Activated CD8-positive, alpha-beta memory T cell treated with anti-CD3 and anti-CD28 coated beads for 1 hour (primary cell): ENCODE data around the gene TMEM14A.
"Not testable (repeated sequence)": the region's sequence is repeated elsewhere in the genome, so short reads cannot be mapped to it uniquely, and the experiment has no call there.

ENCODE experiments used
- DNase-seq, 2 donors: peaks; one replicate each; pipeline ENCODE4 v3.0.0-alpha.2; 2020; ENCODE audit warnings: low read depth in 1 of 2; ENCODE audit errors: extremely low read depth in 1 of 2

The TMEM14A gene

DNA sequence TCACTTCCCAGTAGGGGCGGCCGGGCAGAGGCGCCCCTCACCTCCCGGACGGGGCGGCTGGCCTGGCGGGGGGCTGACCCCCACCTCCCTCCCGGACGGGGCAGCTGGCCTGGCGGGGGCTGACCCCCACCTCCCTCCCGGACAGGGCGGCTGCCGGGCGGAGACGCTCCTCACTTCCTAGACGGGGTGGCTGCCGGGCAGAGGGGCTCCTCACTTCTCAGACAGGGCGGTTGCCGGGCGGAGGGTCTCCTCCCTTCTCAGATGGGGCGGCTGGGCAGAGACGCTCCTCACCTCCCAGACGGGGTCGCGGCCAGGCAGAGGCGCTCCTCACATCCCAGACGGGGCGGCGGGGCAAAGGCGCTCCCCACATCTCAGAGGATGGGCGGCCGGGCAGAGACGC is 15.0 kb upstream of the TMEM14A start:
- not testable (repeated sequence) for DNase-seq

DNA sequence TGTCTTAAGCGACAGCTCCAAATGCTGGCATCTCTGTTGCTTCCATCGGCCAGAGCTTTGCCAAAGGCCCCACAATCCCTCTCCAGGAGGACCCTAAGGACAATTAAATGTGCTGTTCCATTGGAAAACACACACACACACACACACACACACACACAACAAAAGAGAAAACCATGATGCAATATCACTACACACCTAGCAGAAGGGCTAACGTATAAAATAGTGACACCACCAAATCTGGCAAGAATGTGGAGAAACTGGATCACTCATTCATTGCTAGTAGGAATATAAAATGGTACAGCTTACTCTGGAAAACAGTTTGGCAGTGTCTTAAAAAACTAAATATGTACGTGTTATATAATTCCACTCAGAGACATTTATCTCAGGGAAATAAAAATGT is 13.0 kb upstream of the TMEM14A start:
- DNase-seq = no peak

DNA sequence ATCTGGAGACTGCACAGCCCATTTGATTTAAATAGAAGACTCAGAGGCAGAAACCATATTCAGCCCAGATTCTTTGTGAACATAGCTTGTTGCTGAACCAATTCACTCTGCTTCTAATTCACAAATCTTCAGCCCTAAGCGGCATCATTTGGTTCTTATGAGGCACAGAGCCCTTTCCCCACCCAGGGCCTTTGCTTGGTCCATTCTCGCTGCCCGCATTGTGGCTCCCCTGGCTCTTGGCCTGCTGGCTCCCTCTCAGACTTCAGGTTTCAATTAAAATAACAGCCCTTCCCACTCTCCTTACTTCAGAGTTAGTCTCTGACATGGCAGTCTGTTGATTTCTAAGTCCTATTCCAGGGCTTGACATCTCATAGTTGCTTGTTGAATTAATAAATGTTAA is 9.4 kb upstream of the TMEM14A start:
- DNase-seq = no peak

DNA sequence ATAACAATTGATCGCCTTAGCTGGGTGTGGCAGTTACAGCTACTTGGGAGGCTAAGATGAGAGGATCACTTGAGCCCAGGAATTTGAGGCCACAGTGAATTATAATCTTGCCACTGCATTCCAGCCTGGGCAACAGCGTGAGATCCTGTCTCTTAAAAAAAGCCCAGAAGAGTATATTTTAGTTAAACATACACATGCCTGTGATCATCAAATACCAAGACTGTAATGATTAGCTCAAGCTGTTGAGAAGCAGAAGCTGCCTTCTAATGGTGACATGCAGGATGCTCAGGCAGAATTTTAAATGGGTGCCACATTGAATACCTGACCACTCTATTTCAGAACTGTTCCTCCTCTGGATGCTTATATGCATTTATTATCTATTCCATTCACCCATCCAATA is 8.9 kb upstream of the TMEM14A start:
- DNase-seq = no peak

DNA sequence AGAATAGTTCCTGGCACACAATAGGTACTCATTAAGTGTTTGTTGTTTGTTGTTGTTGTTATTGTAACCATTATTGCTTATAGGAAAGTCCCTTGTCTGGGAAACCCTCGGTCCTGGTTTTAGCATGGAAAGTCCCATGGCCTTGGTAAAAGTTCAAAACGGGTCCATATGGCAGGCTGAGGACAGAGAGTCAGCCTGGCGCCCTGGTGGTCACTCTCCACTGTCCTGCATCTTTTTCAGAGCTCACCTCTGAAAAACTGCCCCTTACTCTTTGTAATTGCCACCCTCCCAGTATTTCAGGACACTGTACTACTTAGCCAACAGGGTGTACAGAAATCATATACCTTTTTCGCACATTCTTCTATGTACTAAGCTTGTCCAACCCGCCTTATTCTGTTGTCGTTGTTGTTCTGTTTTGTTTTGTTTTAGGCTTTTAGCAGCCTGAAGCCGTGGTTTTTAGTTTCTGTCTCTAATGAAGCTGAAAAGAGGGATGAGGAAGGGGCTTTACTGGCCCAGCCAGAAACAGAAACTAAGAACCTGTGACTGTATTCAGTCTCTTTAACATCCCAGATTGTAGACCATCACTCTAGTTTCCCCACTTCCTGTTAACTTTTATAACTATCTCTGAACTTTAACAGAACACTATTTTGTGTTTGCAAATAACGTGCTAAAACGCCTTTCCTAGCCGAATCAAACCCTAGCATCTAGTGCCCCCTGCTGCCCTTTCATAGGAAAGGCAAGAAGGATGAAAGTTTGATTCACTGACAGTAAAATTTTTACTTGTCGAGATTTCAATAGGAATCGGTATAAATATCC is 7.6 kb upstream of the TMEM14A start:
- peak; percentile 15 to 32 for DNase-seq

DNA sequence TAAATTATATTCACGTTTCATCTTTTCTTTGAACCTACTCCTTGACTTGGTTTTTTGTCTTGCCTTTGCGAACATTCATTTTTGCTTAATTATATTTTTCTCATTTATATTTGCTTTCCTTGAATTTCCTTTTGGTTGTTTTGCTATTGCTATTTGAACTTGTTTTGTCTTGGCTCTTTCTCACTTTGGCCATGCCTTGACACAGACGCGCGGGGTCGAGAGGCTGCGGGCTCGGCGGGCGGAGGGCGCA is 7.1 kb upstream of the TMEM14A start:
- no peak for DNase-seq

DNA sequence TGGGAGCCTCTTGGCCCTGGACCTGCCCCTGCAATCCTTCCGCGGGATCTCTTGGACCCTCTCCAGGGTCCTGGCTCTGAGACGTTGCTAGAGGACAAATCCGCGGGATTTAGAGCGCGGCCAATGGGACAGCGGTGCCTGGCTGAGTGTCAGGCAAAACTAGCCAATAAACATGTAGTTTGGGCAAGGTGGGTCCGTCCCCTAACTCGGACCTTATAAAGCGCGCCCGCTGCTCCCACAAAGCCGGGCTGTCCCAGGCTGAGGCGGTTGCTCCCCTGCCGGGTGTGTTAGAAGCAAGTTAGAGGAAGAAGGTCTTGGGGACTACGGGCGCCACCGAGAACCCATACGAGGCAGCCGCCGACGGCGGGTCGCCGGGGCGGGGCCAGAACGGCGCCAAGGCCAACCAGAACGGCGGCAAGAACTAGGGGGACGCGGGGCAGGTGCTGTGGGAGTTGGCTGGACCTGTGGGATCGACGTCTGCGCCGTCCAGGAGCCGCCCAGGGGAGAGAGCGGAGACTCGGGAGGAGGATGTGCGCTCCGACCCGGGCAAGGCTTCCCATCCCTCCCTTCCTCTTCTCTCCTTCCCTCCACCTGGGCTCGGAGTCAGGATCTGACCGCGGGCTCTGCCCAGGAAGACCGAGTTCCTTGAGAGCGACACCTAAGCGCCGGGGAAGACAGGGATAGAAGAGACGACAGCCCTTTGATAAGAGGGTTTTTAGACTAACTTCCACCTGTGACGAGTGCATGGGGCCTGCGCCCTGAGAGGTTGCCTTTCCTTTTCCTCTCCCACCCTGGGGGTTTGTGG is 6.5 kb upstream of the TMEM14A start:
- peak; percentile 8 to 21 for DNase-seq

DNA sequence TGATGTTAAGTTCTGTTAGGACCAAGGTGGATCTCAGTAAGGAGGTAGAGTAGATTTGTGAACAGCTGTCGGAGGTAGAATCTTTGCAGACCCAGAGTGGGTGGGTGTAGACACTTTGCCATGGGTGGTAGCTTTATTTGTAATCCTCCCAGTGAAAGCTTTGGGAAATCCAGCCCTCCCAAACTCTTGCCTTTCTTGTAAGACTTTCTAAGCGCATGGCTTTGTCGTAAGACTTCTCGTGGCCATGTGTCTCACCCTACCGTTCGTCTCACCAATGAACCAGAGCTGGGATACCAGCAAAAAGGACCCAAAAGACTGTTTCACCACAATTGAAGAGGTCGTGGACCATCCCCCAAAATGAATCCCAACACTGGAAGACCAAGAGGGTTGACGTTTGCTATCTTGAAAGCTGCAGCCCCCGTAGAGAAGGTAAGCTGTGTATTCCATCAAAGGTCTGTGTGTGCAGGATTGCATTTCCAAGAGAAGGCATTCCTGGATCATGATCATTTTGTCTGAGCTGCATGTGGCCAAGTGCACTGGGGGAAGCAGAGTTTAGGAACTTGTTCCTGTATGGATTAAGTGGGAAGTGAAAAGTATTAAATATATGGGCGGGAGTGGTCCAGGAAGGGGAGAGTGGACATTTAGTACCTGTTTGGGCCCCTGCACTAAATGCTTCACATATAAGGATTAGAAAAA is 5.8 kb upstream of the TMEM14A start:
- DNase-seq = no peak

DNA sequence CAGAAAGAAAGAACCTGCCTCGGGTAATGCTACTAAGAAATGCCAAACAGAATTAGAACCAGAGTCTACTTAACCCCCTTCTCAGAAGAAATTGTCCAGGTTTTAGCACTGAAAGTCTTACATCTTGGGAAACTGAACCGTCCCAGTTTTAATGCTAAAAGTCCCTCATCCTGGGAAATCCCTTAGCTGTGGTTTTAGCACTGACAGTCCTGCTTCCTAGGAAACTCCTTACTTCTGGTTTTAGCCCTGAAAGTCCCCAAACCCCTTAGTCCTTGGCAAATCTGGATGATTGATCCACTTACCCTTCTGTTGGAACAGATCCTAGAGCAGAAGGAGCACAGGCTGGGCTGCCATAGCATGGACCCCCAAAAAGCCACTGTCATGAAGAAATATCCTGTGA is 4.8 kb upstream of the TMEM14A start:
- DNase-seq = no peak

DNA sequence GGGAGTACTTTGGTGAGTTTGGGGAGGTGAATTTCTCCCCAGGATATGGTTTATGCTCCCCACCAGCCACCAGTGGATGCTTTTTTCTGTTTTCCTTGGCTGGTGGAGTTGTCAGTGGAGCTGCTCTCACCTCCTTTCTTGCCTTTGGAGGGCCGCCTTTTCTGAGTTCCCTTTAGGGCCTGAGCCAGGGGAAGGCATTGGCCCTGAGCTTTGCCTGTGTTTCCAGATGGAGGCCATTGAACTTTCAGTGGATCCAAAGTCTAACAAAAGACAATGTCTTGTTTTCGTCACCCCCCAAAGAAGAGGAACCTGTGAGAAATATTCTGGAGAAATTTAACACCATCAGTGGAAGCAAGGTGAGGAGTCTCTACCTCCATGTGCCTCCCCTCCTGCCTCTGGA is 4.4 kb upstream of the TMEM14A start:
- DNase-seq = no peak

DNA sequence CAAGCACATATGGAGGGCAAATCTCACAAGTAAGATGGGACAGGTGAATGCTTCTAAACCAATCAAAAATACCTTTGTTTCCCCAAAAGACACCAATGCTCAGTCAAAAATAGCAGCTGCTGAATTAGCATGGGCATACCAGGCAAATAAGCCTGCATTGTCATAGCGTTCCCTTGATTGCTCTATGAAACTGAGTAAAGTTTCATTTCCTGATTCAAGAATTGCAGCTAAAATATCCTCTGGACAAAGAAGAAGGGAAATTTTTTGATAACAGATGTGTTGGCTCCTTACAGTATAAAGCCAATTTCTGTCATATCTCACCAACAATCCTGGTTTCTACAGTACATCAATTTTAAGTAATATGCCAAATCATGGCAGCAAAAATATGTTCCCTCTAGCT is 3.3 kb upstream of the TMEM14A start:
- no peak for DNase-seq

DNA sequence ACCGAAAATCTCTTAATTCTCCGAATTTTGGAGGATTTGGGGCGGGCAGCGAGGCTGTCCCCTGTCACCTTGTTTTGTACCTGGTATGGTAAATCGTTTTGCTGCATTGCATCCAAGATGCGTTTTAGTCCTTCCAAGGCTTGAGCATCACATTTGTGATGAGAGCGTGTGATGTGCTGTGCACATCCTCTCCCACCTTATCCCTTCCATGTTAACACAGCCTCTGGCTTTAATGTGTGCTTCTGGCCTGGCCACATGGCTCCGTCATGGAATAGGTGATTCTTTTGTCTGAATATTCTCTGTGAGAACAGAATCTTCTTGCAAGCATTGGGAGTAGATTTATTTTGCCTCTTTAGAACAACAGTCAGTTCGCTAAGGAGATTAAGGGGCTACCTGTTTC is 763 bp downstream of the TMEM14A start:
- no peak for DNase-seq

DNA sequence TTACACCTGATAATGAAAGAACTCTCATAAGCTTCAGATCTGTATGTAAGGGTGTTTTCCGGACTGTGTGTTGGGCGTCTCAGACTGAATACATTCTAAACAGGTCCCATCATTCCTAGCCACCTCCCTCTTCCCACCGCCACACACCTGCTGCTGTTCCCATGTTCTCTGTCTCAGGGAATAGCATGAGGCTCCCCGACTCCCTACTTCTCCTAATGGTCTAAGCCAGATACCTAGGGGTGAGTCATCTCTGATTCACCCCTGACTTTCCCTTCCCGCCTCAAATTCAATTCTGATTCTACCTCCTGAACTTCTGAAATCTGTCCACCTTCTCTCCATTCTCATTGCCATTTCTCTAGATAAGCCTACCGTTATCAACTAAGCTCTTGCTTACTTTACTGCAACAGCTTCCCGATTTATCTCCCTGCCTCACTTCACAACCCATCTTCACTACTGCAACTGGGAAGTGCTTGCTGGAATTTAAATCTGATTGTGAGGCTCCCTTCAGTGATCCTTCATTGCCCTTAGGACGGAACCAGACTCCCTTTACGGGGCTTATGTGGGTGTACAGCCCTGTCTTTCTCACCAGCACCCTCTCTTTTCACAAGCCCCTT is 1.6 kb downstream of the TMEM14A start:
- DNase-seq = no peak

DNA sequence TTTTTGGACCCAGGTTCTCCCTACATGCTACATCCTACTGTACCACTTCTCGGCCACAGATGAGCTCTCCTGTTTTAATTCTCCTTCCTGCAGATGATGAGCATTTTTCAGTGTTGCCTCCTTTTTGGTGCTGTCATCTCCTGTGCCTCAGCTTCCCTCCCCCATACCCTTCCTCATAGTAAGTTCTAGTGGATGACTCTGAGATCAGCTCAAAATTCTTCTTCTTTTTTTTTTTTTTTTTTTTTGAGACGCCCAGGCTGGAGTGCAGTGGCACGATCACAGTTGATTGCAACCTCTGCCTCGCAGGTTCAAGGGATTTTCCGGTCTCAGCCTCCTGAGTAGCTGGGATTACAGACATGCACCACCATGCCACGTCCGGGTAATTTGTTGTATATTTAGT is 3.8 kb downstream of the TMEM14A start:
- DNase-seq = no peak

DNA sequence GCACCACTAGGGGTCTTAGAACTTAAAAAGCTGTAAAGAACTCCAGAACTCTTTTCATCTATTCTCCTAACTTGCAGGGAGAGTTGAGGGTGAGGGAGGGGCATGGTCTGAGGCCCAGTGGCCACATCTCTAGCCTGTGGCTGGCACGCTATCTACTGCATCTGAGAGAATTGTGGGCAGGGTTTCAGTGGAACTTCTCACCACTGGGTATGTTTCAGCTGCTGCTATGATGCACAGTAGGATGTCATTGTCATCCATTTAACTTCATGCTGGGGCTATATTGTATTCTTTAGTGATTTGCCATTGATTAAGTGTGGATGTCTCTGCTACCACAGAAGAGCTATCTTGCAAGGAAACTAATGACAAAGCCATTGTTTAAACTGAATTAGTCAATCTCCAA is 4.5 kb downstream of the TMEM14A start:
- DNase-seq = no peak

DNA sequence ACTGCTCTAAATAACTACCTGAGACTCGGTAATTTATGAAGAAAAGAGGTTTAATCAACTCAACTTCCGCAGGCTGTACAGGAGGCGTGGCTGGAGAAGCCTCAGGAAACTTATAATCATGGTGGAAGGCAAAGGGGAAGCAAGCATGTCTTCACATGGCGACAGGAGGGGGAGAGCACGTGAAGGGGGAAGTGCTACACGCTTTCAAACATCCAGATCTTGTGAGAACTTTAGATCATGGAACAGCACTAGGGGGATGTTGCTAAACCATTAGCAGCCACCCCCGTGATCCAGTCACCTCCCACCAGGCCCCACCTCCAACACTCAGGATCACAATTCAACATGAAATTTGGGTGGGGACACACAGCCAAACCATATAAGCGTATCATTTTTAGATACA is 5.7 kb downstream of the TMEM14A start:
- not testable (repeated sequence) for DNase-seq

DNA sequence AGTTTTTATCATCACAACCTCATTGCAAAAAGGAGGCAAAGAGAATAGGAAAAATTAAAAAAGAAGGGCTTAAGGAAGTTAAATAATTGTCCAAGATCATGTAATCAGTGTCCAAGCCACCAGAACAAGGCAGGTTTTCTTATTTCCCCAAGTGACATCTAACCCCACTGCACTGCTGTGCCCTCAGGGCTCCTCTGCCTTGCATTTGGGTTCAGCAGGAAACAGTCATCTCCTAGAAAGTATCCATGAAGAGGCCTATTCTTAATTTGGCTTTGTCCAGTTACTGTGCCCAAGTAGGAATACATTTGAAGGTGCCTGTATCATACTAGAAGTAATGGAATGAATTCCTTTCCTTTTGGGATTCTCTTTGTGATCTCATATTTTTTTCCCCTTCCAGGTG is 10.5 kb downstream of the TMEM14A start:
- DNase-seq = no peak

DNA sequence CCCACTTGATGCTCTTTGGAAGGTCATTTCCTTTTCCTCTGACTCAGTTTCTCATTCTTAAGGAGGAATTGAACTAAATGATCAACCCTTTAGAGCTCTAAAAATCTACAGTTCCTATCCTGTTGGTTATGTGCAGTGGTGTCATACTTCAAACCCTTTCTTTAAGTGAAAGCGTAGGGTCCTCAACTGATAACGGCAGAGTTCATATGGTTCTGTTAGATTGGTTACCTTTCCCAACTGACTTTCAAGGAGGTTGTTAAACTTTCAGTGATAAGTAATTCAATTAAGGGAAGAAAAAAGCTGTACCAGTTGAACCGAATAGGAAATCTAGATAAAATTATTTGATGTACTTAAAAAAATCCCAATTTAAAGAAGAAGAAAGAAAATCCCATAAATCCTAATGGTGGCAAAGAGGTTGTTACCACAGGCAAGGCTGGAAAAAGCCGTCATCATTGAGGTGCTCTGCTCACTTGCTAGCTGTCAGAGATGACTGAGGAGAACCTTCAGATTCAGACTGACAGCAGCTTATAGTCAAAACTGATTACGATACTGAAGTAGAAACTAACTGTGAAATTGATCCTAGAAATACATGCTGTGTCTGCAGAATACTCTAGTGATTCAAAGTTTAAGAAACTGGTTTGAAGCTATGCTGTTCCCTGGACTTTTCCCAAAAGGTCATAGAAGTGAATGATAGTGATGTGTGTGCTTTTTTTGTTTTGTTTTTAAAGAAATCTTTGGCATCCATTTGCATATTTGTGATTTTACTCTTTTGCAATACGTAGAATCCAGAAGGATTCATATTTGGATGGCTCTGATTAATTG is 16.2 kb downstream of the TMEM14A start:
- no peak for DNase-seq

DNA sequence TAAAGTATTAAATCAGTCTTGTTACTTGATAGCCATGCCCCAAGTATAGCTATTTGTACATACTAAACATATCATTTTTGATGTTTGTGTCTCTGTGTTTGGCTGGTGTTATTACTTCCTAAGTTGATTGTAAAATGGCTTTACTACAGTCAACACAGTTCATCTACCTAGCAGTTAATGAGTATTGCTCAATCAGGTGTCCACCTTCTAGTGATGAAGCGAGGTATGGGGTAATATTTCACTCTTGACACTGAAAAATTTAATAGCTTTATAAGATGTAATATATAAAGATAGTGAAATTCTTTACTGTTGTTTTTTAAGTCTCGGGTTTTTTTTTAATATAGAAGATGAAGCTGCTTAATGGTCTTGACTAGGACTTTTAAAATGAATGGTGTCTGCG is 18.9 kb downstream of the TMEM14A start:
- DNase-seq = no peak

DNA sequence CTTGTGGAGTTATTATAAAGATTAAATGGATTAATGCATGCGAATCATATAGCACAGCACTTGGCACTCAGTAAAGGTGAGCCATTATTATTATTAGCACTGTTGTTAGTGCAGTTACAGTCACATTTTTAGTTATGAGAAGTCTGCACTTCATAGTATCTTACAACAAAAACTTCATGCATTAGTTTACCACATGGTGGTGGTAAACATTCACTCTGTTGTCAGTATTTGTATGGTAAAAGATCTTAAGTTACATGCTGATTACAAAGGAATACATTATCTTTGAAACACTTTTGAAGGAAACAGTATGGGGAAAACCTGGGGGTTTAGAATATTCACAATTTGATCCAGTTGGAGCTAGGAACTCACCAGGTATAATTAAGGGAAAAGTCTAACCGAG is 20.8 kb downstream of the TMEM14A start:
- DNase-seq = no peak

DNA sequence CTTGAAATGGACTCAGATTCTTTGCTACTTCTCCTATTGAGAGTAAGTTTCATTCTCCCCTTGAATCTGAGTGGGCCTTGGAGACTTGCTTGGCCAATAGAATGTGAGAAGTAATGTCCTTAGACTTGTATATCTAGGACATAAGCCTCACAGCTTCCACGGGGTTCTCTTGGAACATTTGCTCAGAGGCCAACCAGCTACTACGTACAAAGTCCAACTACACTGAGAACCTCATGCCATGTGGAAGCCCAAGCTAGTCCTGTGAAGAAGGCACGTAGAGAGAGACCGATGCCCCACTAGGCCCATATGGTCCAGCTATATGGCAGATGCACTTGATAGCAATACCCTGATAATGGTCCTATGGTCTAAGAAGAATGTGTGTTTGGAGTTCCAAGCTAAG is 22.9 kb downstream of the TMEM14A start:
- no peak for DNase-seq
